ENCODE measurements around the gene JAM3.

- TF ChIP-seq CTCF (IDR thresholded peaks at IDR 0.05) (no peak), POLR2A (IDR thresholded peaks at IDR 0.05) (no peak)
Measured at GRCh38 chr11:134143801-134144200, 74.9 kb downstream of the JAM3 start.
